ENCODE results near the gene LCK.

The LCK gene

GRCh38 chr1:32332290-32333079 lies 81.4 kb downstream of the LCK start:
- no peaks in the 10 kb centered on the region for H3K27me3 ChIP-seq
- no peaks in the 10 kb centered on the region for H3K4me1 ChIP-seq
- H3K4me3 ChIP-seq (ENCODE audit: low read depth, low read length): no peak overlapping the region
- no peaks in the 10 kb centered on the region for H3K9me3 ChIP-seq
- TF ChIP-seq CTCF (IDR thresholded peaks at IDR 0.05; ENCODE audit: low read depth, low read length): no peak
- H3K36me3 ChIP-seq: peaks cover 21% of the 10 kb centered on the region
- DNase-seq: no peak

- H3K9me3 ChIP-seq: no peaks in the 10 kb centered on the region
- TF ChIP-seq CTCF (IDR thresholded peaks at IDR 0.05; ENCODE audit: low read depth, low read length): no peak
- peaks cover 18% of the 10 kb centered on the region for H3K36me3 ChIP-seq
- no peak overlapping the region for H3K4me3 ChIP-seq (ENCODE audit: low read depth, low read length)
- no peak for DNase-seq
- H3K4me1 ChIP-seq: no peaks in the 10 kb centered on the region
- H3K27me3 ChIP-seq: no peaks in the 10 kb centered on the region
Observed at GRCh38 chr1:32333251-32333963, 82.3 kb downstream of the LCK start.

DNA sequence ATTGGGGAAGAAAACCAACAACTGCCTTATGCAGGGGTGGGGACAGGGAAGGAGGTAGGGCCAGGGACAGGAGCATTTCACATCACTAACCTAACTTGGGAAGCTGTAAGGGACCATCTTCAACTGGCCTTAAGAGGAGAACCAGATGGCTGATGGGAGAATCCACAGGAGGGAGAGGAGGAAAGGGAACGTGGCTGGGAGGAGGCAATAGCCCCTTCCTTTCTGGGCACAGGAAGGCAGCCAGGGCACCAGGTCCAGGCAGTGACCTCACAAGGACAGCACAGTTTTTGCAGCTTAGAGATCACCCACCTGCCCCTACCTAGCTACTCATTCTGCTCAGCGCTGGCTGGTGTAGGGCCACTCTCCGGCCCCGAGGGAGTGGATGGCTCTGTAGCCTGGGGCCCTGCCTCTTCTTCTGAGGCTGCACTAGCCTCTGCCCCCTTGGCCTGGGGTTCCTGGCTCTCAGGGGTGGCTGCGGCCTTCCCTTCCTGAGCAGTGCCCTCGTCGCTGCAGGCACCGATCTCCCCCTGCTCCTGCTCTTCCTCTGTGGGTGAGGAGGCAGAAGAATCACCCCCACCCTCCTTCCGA lies 83.3 kb downstream of the LCK start:
- no peak for TF ChIP-seq CTCF (IDR thresholded peaks at IDR 0.05; ENCODE audit: low read depth, low read length)
- Histone ChIP-seq H3K4me1 (no peaks in the 10 kb centered on the region), H3K4me3 (ENCODE audit: low read depth, low read length) (peak overlapping the region; percentile 66), H3K27me3 (no peaks in the 10 kb centered on the region), H3K36me3 (peaks cover 11% of the 10 kb centered on the region), H3K9me3 (no peaks in the 10 kb centered on the region)
- no peak for DNase-seq

- no peaks in the 10 kb centered on the region for H3K9me3 ChIP-seq
- peak; percentile 51 for TF ChIP-seq CTCF (IDR thresholded peaks at IDR 0.05; ENCODE audit: low read depth, low read length)
- H3K4me1 ChIP-seq: no peaks in the 10 kb centered on the region
- no peaks in the 10 kb centered on the region for H3K27me3 ChIP-seq
- peaks cover 11% of the 10 kb centered on the region for H3K36me3 ChIP-seq
- peak overlapping the region; percentile 66 for H3K4me3 ChIP-seq (ENCODE audit: low read depth, low read length)
- peak; percentile 62 for DNase-seq
Observed at GRCh38 chr1:32334864-32335534, 83.9 kb downstream of the LCK start.

DNA sequence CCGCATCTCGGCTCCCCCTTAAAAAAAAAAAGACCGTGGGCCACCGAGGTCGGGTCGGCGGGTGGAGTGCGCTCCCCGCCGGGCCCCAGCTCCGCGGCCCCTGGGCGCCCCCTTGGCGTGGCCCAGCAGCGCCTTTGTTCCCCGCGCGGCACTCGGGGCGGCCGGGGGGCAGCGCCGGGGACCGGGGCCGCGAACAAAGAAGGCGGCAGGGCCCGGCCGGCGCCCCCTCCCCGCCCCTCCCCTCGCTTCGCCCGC lies 84.4 kb downstream of the LCK start:
- DNase-seq: no peak
- Histone ChIP-seq H3K4me3 (ENCODE audit: low read depth, low read length) (peak overlapping the region; percentile 66), H3K9me3 (no peaks in the 10 kb centered on the region), H3K36me3 (peaks cover 11% of the 10 kb centered on the region), H3K27me3 (no peaks in the 10 kb centered on the region), H3K4me1 (no peaks in the 10 kb centered on the region)
- no peak for TF ChIP-seq CTCF (IDR thresholded peaks at IDR 0.05; ENCODE audit: low read depth, low read length)

All from BE2C (cell line).